DND-41 (cell line): ENCODE data around the gene NME4.
A peak's percentile ranks its signal among the peaks of the same experiment; 100 is the strongest.

Experiments used
- ATAC-seq: fragments of 200-7000 bp; cut with Tn5 transposase; 3 replicates; pipeline ENCODE4 v1.9.1; 2021; ENCODE audit warnings: low read depth; ENCODE audit not compliant: insufficient read depth
- DNase-seq: peaks from one replicate; pipeline ENCODE4 v3.0.0-alpha.2; 2020
- H2AFZ ChIP-seq: 2 replicates; pipeline ENCODE4 v1.6.0; 2012; ENCODE audit warnings: low read depth, low read length
- H3K27ac ChIP-seq: 2 replicates; pipeline ENCODE4 v1.5.1; 2012; ENCODE audit warnings: low read length, inconsistent platforms
- H3K27me3 ChIP-seq: fragments of 200-600 bp; sonication (generic); 2 replicates; pipeline ENCODE4 v1.6.0; 2012; ENCODE audit warnings: low read length, mild to moderate bottlenecking, inconsistent platforms; ENCODE audit not compliant: insufficient read depth, poor library complexity
- H3K36me3 ChIP-seq: 2 replicates; pipeline ENCODE4 v1.5.1; 2012; ENCODE audit warnings: low read length, inconsistent platforms; ENCODE audit not compliant: insufficient read depth
- H3K4me1 ChIP-seq: 2 replicates; pipeline ENCODE4 v1.5.1; 2012; ENCODE audit warnings: mild to moderate bottlenecking, low read length; ENCODE audit not compliant: insufficient read depth
- H3K4me2 ChIP-seq: 2 replicates; pipeline ENCODE4 v1.6.0; 2012; ENCODE audit warnings: mild to moderate bottlenecking, moderate library complexity, low read length, inconsistent platforms; ENCODE audit not compliant: insufficient read depth
- H3K4me3 ChIP-seq, 2 experiments: fragments of 200-600 bp in 1 of 2; shearing (Covaris generic) in 1 of 2; 2 replicates each; pipeline ENCODE4 v1.5.1; 2012 to 2016; ENCODE audit warnings: inconsistent platforms in 2 of 2, low read length in 2 of 2, mild to moderate bottlenecking in 2 of 2, low read depth in 1 of 2, moderate library complexity in 1 of 2
- H3K79me2 ChIP-seq: 2 replicates; pipeline ENCODE4 v1.6.0; 2012; ENCODE audit warnings: low read length, inconsistent platforms; ENCODE audit not compliant: insufficient read depth
- H3K9ac ChIP-seq: 2 replicates; pipeline ENCODE4 v1.6.0; 2012; ENCODE audit warnings: low read depth, mild to moderate bottlenecking, inconsistent platforms, low read length, moderate library complexity
- H3K9me3 ChIP-seq: 2 replicates; pipeline ENCODE4 v1.5.1; 2012; ENCODE audit warnings: low read length, moderate library complexity, mild to moderate bottlenecking, inconsistent platforms; ENCODE audit not compliant: insufficient read depth, severe bottlenecking
- H4K20me1 ChIP-seq: 2 replicates; pipeline ENCODE4 v1.6.0; 2012; ENCODE audit warnings: low read length; ENCODE audit not compliant: insufficient read depth
- CTCF ChIP-seq: IDR thresholded peaks from 2 replicates; pipeline ENCODE4 v1.5.1; 2012; ENCODE audit warnings: borderline replicate concordance, low read length, moderate library complexity, mild to moderate bottlenecking; ENCODE audit not compliant: poor library complexity, severe bottlenecking; ENCODE audit errors: extremely low read depth
- EZH2 ChIP-seq: IDR thresholded peaks from 3 replicates; pipeline ENCODE4 v1.6.1; 2012; ENCODE audit warnings: borderline replicate concordance, low read depth, mild to moderate bottlenecking, moderate library complexity, low read length, inconsistent platforms; ENCODE audit not compliant: severe bottlenecking

Gene NME4

GRCh38 chr16:353404-354290, 43.4 kb upstream of the NME4 start:
- Histone ChIP-seq H3K4me1 (peaks cover 23% of the 10 kb centered on the region), H3K79me2 (peaks cover 31% of the 10 kb centered on the region), H4K20me1 (peaks cover 32% of the 10 kb centered on the region), H3K4me3 (no peak overlapping the region), H3K27ac (no peak overlapping the region), H3K27me3 (no peaks in the 10 kb centered on the region), H3K4me2 (peak overlapping the region; percentile 28; the same call in 1 of the 2 replicates), H3K9ac (no peak overlapping the region), H2AFZ (no peak overlapping the region), H3K9me3 (no peaks in the 10 kb centered on the region), H3K36me3 (peaks cover 15% of the 10 kb centered on the region)
- no peak for DNase-seq
- TF ChIP-seq EZH2 (no peak), CTCF (no peak)
- no peak for ATAC-seq

- H3K9ac ChIP-seq = no peak overlapping the region
- H2AFZ ChIP-seq = no peak overlapping the region
- peaks cover 28% of the 10 kb centered on the region for H4K20me1 ChIP-seq
- ATAC-seq = no peak
- DNase-seq = no peak
- H3K4me3 ChIP-seq = no peak overlapping the region
- peaks cover 26% of the 10 kb centered on the region for H3K79me2 ChIP-seq
- H3K27ac ChIP-seq = no peak overlapping the region
- peaks cover 12% of the 10 kb centered on the region for H3K36me3 ChIP-seq
- TF ChIP-seq CTCF (no peak), EZH2 (no peak)
- no peaks in the 10 kb centered on the region for H3K9me3 ChIP-seq
- no peaks in the 10 kb centered on the region for H3K27me3 ChIP-seq
- no peak overlapping the region for H3K4me2 ChIP-seq
- peaks cover 20% of the 10 kb centered on the region for H3K4me1 ChIP-seq
Observed at GRCh38 chr16:354291-354881, 42.6 kb upstream of the NME4 start.

- Histone ChIP-seq H3K9me3 (no peaks in the 10 kb centered on the region), H2AFZ (no peak overlapping the region), H4K20me1 (peaks cover 23% of the 10 kb centered on the region), H3K4me3 (no peak overlapping the region), H3K36me3 (peaks cover 7% of the 10 kb centered on the region), H3K9ac (no peak overlapping the region), H3K79me2 (peaks cover 20% of the 10 kb centered on the region), H3K4me2 (no peak overlapping the region), H3K27ac (no peak overlapping the region), H3K4me1 (peaks cover 15% of the 10 kb centered on the region), H3K27me3 (no peaks in the 10 kb centered on the region)
- no peak for TF ChIP-seq EZH2
- TF ChIP-seq CTCF = no peak
- DNase-seq (no peak), ATAC-seq (no peak)
Observed at GRCh38 chr16:354971-355461, 42.0 kb upstream of the NME4 start.
